ENCODE data around the gene PTGDS. TPM values are rescaled to one million over a fixed set of nuclear protein-coding genes. Genes with fewer than 3 reads are reported as not detected.

The PTGDS gene
- total RNA-seq, 2 donors from 2014 or later, result 1.3 TPM; not detected in 1

GRCh38 chr9:137017791-137018497, 40.6 kb downstream of the PTGDS start:
- no peaks in the 10 kb centered on the region for H3K27me3 Mint-ChIP-seq
- no peaks in the 10 kb centered on the region for H3K4me1 Mint-ChIP-seq
- no peak overlapping the region for H3K4me3 Mint-ChIP-seq
- peaks cover 6% of the 10 kb centered on the region for H3K36me3 Mint-ChIP-seq (ENCODE audit: low read depth)
- no peaks in the 10 kb centered on the region for H3K9me3 Mint-ChIP-seq
- no peak for ATAC-seq (replicated peaks)
- H3K27ac Mint-ChIP-seq, result no peak overlapping the region

- Mint-ChIP-seq H3K36me3 (ENCODE audit: low read depth) (peaks cover 6% of the 10 kb centered on the region), H3K27ac (no peak overlapping the region)
Measured at GRCh38 chr9:137018761-137019559, 41.7 kb downstream of the PTGDS start.

DNA sequence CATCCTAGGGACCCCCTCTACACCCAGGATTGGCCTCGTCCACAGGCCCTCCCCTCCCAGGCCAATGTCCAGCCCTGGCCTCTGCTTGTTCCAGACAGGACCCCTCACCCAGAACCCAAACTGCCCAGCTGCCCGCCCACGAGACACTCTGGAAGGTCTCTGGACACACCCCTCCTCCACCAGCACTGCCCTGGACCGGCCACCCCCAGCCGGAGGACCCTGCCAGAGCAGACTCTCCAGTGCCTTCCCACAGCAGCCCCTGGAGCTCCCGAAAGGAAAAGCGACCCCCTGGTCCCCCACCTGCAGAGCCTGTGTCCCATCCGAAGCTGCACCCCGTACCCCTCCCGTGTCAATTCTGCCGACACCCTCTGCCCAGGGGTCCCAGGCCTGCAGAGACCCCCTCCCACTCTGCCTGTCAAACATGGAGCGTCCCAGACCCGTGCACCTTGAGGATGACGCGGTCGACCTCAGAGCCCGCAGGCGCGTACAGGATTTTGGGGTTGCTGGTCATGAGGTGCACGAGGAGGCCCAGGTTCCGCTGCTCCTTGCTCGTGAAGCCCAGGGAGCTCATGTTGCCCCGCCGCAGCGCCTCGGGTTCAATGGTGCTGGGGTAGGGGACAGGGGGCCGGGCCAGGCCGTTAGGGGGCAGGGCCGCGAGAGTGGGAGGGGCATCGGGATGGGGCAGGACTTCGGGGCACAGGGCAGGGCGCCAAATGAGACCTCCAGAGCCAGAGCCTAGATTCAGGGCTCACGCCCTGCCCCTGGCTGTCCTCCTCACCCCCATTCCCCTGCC, 42.8 kb downstream of the PTGDS start:
- Mint-ChIP-seq H3K36me3 (ENCODE audit: low read depth) (peaks cover 6% of the 10 kb centered on the region), H3K9me3 (no peaks in the 10 kb centered on the region), H3K27ac (no peak overlapping the region), H3K4me3 (no peak overlapping the region), H3K27me3 (no peaks in the 10 kb centered on the region), H3K4me1 (no peaks in the 10 kb centered on the region)
- ATAC-seq (replicated peaks), result no peak

More at GRCh38 chr9:137018761-137019559, 41.7 kb downstream of the PTGDS start:
- ATAC-seq (replicated peaks), result no peak
- Mint-ChIP-seq H3K4me1 (no peaks in the 10 kb centered on the region), H3K27me3 (no peaks in the 10 kb centered on the region), H3K9me3 (no peaks in the 10 kb centered on the region), H3K4me3 (no peak overlapping the region)

DNA sequence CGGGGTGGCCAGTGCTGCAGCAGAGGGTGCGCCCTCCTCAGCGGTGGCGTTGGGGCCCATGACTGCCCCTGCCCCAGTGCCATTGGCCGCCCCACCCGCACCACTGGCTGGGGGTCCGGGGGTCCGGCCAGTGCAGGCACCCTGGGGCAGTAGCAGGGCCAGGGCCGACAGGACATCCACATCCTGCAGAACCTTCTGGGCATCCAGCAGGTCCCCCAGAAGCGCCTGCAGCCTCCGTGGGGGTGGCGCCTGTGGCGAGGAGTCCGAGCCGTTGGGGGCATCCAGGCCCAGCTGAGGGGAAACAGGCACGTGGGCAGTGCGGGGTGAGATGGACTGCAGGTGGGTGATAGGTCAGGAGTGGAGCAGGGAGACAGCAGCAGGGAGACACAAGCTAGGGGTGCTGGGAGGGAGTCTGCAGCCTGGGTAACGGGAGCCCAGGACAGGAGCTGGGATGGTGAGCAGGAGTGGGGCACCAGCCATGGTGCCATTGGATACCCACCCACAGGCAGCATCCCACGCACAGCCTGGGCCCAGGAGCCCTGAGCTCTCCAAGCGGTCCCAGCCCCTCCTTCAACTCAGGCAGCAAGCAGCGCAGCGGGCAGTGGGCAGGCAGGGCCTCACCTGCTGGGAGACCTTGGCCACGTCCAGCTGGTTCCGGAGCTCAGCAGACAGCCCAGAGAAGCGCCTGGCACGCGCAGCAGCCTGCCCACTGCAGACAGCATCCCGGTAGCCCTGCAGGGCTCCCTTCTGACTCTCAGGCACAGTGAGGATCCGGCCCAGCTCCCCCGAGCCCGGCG, 43.7 kb downstream of the PTGDS start:
- Mint-ChIP-seq H3K27me3 (no peaks in the 10 kb centered on the region), H3K27ac (no peak overlapping the region), H3K9me3 (no peaks in the 10 kb centered on the region), H3K4me1 (no peaks in the 10 kb centered on the region), H3K4me3 (no peak overlapping the region), H3K36me3 (ENCODE audit: low read depth) (peaks cover 6% of the 10 kb centered on the region)
- no peak for ATAC-seq (replicated peaks)

DNA sequence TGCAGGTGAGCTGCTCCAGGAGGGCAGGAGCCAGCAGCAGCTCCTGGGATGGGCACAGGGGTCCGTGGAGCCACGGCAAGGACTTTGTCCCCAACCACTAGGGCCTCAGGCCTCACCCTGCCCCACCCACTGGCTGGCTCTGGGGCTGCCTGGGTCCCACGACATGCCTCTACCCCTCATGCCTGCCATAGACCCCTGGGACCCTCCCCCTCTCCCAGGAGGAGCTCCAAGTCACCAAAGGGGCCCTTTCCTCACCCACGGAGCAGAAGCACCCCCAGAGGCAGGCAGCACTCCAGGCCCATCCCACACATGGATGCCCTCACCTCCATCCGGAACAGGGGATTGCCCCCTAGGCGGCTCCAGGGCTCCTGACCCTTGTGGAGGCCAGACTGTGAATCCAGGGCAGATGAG, 44.3 kb downstream of the PTGDS start:
- no peaks in the 10 kb centered on the region for H3K9me3 Mint-ChIP-seq
- ATAC-seq (replicated peaks), result no peak
- H3K36me3 Mint-ChIP-seq (ENCODE audit: low read depth), result peaks cover 6% of the 10 kb centered on the region
- no peaks in the 10 kb centered on the region for H3K27me3 Mint-ChIP-seq
- H3K4me3 Mint-ChIP-seq, result no peak overlapping the region
- no peak overlapping the region for H3K27ac Mint-ChIP-seq
- no peaks in the 10 kb centered on the region for H3K4me1 Mint-ChIP-seq

- H3K36me3 Mint-ChIP-seq (ENCODE audit: low read depth), result peaks cover under 1% of the 10 kb centered on the region
- H3K4me1 Mint-ChIP-seq, result no peaks in the 10 kb centered on the region
- no peaks in the 10 kb centered on the region for H3K27me3 Mint-ChIP-seq
- H3K4me3 Mint-ChIP-seq, result no peak overlapping the region
- no peak overlapping the region for H3K27ac Mint-ChIP-seq
- H3K9me3 Mint-ChIP-seq, result no peaks in the 10 kb centered on the region
- peak; percentile 91 for ATAC-seq (replicated peaks)
Measured at GRCh38 chr9:137021979-137022661, 44.8 kb downstream of the PTGDS start.

DNA sequence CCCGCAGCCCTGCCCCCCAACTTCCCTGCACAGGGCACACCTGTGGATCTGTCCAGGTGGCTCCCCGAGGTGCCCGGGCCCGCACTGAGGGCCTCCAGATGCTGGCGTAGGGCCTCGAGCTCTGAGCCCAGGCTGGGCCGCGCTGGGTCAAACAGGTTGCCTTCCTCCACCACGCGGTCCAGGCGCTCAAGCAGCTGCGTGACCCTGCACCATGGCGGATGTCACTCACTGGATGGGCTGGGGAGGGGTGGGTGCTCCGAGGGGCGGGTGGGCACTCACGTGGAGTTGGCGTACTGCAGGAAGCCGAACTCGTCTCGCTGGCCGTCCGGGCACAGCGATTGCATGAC, 45.3 kb downstream of the PTGDS start:
- H3K27me3 Mint-ChIP-seq, result no peaks in the 10 kb centered on the region
- no peaks in the 10 kb centered on the region for H3K36me3 Mint-ChIP-seq (ENCODE audit: low read depth)
- no peak for ATAC-seq (replicated peaks)
- H3K27ac Mint-ChIP-seq, result no peak overlapping the region
- H3K4me3 Mint-ChIP-seq, result no peak overlapping the region
- no peaks in the 10 kb centered on the region for H3K4me1 Mint-ChIP-seq
- no peaks in the 10 kb centered on the region for H3K9me3 Mint-ChIP-seq

DNA sequence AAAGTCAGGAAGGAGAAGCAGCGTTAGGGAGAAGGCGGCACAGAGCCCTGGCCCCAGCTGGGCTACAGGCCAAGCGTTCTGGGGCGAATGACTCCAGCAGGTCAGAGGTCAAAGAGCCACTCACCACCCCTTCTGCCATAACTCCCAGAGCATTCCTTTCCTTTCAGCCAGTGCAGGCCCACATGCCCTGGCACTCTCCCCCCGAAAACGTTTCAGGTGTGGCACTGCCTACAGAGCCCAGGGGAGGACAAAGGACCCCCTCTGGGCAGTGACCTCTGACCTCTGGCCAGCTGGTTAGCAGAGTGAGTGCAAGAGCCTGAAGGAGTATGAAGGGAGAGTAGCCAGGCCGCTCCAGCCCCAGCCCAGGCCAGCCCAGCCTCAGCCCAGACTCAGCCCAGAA, 45.9 kb downstream of the PTGDS start:
- H3K4me3 Mint-ChIP-seq, result no peak overlapping the region
- no peaks in the 10 kb centered on the region for H3K9me3 Mint-ChIP-seq
- no peaks in the 10 kb centered on the region for H3K27me3 Mint-ChIP-seq
- H3K4me1 Mint-ChIP-seq, result no peaks in the 10 kb centered on the region
- no peaks in the 10 kb centered on the region for H3K36me3 Mint-ChIP-seq (ENCODE audit: low read depth)
- H3K27ac Mint-ChIP-seq, result no peak overlapping the region
- ATAC-seq (replicated peaks), result no peak

DNA sequence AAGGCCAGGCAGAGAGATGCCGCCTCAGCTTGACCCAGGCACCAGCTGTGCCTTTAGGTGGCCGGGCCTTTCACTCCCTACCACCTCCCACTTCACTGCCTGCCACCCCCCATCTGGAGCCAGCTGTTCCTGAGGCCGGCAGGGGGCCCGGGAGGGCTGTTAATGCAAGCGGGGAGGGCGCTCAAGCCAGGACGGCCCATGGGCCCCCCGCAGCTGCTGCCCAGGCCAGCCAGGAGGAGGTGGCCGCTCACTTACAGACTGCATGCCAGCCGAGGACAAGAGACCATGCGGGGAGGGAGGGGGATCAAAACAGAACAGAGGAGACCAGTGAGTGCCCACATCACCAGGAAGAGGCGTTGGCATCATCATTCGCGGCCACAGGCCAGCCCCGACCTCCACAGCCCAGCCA, 46.3 kb downstream of the PTGDS start:
- no peak for ATAC-seq (replicated peaks)
- Mint-ChIP-seq H3K9me3 (no peaks in the 10 kb centered on the region), H3K4me3 (no peak overlapping the region), H3K4me1 (no peaks in the 10 kb centered on the region), H3K36me3 (ENCODE audit: low read depth) (no peaks in the 10 kb centered on the region), H3K27me3 (no peaks in the 10 kb centered on the region), H3K27ac (no peak overlapping the region)

DNA sequence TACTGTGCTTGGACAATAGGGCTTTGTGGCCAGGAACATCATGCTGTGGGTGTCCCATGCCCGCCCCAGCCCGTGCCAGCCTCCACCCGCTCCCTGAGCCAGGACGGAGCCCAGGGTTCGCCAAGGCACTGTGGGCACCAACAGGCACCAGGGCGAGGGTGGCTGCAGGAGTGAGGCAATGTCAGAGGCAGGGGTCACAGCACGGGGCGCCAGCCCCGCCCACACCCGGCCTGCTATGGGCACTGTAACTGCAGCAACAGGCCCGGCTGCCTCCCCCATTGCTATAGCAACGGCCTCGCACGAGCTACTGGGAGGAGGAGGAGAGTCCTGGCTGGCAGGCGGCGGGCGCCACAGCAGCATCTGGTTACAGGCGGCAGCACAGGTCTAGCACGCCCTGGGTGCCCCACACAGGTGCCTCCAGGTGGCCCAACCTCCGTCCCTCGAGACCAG, 48.2 kb downstream of the PTGDS start:
- no peak overlapping the region for H3K4me3 Mint-ChIP-seq
- H3K4me1 Mint-ChIP-seq, result peaks cover under 1% of the 10 kb centered on the region
- H3K36me3 Mint-ChIP-seq (ENCODE audit: low read depth), result peaks cover 2% of the 10 kb centered on the region
- H3K27me3 Mint-ChIP-seq, result no peaks in the 10 kb centered on the region
- H3K9me3 Mint-ChIP-seq, result no peaks in the 10 kb centered on the region
- H3K27ac Mint-ChIP-seq, result no peak overlapping the region
- no peak for ATAC-seq (replicated peaks)

DNA sequence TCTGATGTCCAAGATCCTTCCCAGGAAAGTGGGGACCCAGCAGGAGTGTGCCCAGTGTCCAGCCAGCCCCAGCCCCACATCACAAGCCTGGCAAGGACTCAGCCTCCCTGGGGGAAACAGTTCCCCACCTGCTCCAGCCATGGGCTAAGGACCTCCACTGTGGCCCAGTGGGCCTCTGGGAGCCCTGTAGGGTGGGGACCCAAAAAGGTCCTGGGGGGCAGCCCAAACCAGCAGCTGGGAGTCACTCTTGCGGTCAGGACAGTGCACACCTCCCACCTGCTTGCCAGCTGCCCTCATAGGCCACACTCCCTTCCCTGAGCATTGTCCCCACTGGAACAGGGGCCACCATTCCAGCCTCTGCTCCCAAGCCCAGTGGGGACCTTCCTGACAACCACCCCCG, 49.1 kb downstream of the PTGDS start:
- Mint-ChIP-seq H3K27ac (no peak overlapping the region), H3K4me3 (peak overlapping the region; percentile 75), H3K36me3 (ENCODE audit: low read depth) (peaks cover 8% of the 10 kb centered on the region), H3K9me3 (no peaks in the 10 kb centered on the region), H3K4me1 (peaks cover 5% of the 10 kb centered on the region), H3K27me3 (no peaks in the 10 kb centered on the region)
- no peak for ATAC-seq (replicated peaks)

DNA sequence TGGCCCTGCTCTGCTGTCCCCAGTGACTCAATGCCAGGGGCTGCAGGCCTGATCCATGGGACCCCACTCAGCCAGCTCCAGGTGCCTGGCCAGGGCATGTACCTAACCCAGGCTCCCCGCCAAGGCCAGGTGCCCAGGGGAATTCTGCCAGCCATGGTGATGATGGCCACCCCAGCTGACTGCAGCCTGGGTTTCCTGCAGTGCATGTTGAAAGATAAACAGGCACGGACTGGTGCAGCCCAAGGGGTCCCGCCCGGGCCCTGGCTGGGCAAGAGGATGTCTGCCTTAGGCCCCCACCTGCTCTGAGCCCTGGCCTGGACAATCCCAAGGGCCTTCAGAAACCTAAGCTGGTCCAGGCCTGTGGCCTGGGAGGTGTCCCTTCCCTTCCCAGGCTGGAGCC, 49.5 kb downstream of the PTGDS start:
- Mint-ChIP-seq H3K36me3 (ENCODE audit: low read depth) (peaks cover 8% of the 10 kb centered on the region), H3K27ac (no peak overlapping the region), H3K9me3 (no peaks in the 10 kb centered on the region), H3K27me3 (no peaks in the 10 kb centered on the region), H3K4me3 (peak overlapping the region; percentile 75), H3K4me1 (peaks cover 5% of the 10 kb centered on the region)
- ATAC-seq (replicated peaks), result no peak

DNA sequence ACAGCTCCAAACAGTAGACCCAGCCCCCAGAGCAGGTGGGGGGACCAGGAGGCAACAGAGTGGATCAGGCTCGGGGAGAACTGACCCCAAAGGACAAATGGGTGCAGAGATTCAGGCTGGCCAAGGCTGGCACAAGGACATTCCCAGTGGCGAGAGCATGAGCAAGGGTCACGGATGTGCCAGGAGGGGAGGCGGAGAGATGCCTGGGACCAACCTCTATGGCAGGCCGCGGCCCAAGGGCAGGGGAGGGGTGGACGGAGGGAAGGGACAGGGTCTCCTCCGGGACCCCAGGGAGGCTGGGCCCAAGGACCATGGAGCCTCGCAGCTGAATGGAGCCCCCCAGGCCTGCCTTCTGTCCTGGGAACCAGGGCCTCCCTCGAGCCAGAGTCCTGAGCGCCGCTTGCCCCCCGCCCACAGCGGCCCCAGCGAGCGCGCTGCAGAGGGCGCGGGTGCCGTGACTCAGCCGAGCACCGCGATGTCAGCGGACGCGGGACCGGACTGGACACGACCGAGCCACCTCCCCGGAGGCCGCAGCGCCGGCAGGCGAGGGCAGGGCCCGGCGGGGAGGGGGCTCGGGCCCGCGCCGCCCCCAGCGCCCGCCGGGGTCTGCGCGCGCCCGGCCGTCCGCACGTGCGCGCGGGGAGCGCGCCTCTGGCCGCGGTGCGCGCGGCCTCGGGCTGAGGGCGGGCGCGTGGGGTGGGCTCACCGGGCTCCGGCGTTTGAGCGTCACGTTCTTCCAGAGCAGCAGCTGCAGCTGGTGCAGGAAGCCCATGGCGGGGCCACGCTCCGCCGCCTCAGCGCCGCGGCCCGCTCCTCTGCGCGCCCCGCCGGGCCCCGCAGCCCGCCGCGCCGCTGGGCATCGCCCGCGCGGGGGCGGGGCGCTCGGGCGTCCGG, 50.3 kb downstream of the PTGDS start, which contains the start of gene ABCA2:
Gene ABCA2, minus strand, starts transcription at position 869 of the 894 bp plus-strand sequence. Its CDS starts 97 bp downstream, at position 772.
- Mint-ChIP-seq H3K27me3 (no peaks in the 10 kb centered on the region), H3K9me3 (no peaks in the 10 kb centered on the region), H3K36me3 (ENCODE audit: low read depth) (peaks cover 8% of the 10 kb centered on the region), H3K4me1 (peaks cover 5% of the 10 kb centered on the region), H3K27ac (peak within 1 kb of the TSS; percentile 66), H3K4me3 (peak within 1 kb of the TSS; percentile 86)
- no peak for ATAC-seq (replicated peaks)
